C4-2B (cell line): ENCODE results near the gene ATG9A.

Experiments used
- CTCF ChIP-seq: fragments of 450-650 bp; conservative IDR thresholded peaks from 2 replicates; pipeline ENCODE4 v1.5.1; 2017; ENCODE audit warnings: mild to moderate bottlenecking
- ZFX ChIP-seq: fragments of 450-650 bp; IDR thresholded peaks from 2 replicates; pipeline ENCODE4 v1.6.1; 2017

GRCh38 chr2:219223831-219224610 lies 5.4 kb downstream of the ATG9A start:
- TF ChIP-seq CTCF (no peak), ZFX (no peak)
